GM21381 (cell line): ENCODE data around the gene OR2T34.
"Not testable (repeated sequence)": the region's sequence is repeated elsewhere in the genome, so short reads cannot be mapped to it uniquely, and the experiment has no call there.

Experiments used
- ATAC-seq: cut with Tn5 transposase; IDR thresholded peaks from one replicate; pipeline ENCODE4 v1.9.1; 2021; ENCODE audit warnings: mild to moderate bottlenecking, moderate library complexity; ENCODE audit not compliant: unreplicated experiment

The OR2T34 gene, protein sequence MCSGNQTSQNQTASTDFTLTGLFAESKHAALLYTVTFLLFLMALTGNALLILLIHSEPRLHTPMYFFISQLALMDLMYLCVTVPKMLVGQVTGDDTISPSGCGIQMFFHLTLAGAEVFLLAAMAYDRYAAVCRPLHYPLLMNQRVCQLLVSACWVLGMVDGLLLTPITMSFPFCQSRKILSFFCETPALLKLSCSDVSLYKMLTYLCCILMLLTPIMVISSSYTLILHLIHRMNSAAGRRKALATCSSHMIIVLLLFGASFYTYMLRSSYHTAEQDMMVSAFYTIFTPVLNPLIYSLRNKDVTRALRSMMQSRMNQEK

DNA sequence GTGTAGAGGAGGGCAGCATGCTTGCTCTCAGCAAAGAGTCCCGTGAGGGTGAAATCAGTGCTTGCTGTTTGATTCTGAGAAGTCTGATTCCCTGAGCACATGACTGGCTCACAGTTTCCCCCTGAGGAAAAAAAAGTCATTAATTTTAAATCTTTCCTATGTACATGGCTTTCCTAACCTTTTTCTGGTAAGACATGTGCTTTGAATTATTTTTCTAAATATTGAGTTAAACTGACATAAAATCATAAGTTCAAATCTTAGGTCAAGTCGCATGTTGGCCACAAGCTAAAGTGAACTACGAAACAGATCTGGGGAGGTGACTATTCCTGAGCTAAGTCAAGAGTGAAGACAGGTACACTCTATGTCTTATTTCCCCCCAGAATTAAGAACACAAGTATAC is at the start of gene OR2T34:
TSS of gene OR2T34 (minus strand) at position 101 of the 400 bp plus-strand sequence. CDS start at position 101, 0 bp downstream.
- ATAC-seq: not testable (repeated sequence)

DNA sequence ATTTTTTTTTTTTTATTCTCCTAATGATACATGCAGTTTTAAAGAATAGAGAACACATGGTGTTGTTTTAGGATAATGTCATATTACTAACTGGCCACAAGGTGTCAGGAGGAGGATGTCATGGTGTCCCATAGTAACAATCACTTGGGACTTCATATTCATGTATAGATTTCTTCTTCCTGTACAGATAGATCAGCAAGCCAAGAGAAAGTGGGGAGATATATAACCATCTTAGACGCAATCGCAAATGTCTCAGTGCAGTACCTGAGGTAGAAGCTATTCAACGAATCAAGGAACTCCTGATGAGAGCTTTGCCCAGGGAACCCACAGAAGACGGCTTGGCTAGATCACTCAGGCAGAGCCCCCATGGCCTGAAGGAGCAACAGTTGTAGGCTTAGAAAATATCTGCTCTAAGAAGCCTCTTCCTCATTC is 48.0 kb upstream of the OR2T34 start:
- ATAC-seq: peak; percentile 89

DNA sequence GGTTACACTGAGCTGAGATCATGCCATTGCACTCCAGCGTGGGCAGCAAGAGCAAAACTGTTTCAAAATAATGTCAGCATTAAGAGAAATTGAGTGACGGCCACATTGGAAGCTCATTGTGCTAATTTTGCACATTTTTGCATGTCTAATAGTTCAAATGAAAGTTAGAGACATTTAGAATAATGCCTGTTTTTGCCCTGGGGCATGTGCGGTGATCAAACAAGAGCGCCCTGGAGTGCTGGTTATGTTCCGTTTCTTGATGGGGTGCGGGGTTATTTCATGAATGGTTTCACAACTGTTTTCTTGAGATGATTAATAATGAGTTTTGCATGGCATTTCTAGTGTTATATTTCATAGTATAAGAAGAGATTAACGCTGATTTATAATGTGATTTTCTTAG is 47.2 kb upstream of the OR2T34 start:
- ATAC-seq: no peak

GRCh38 chr1:248618878-248619277 is 44.3 kb upstream of the OR2T34 start:
- no peak for ATAC-seq

DNA sequence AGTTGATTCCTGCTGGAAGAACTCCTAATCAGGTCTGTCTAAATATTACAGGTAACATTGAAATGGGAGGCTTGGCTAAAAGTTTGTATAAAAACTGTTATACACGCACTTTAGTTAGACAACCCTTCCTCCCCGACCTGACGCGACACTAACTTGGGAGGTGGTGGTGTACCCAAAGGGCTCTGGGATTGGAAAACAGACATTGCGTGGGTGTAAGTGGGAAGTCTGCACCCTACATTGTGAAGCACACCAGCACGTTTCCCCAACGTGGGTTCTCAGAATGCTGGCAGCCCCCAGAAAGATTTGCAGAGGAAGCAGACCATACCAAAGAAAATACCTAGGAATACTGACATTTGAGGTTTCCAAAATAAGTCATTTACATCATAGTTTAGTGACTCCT is 43.6 kb upstream of the OR2T34 start:
- no peak for ATAC-seq

DNA sequence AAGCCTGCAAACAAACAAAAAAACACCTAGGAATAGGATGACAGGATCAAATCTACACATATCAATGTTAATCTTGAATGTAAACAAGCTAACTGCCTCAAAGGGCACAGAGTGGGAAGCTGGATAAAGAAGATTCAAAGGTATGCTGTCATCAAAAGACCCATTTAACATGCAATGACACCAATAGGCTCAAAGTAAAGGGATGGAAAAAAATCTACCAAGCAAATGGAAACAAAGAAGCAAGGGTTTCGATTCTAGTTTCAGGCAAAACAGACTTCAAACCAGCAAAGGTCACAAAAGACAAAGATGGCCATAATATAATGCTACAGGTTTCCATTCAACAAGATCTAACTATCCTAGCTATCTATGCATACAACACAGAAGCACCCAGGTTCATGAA is 39.2 kb upstream of the OR2T34 start:
- no peak for ATAC-seq

- ATAC-seq: no peak
Measured at GRCh38 chr1:248611883-248612414, 37.4 kb upstream of the OR2T34 start.

- ATAC-seq: no peak
Measured at GRCh38 chr1:248610301-248610700, 35.7 kb upstream of the OR2T34 start.

DNA sequence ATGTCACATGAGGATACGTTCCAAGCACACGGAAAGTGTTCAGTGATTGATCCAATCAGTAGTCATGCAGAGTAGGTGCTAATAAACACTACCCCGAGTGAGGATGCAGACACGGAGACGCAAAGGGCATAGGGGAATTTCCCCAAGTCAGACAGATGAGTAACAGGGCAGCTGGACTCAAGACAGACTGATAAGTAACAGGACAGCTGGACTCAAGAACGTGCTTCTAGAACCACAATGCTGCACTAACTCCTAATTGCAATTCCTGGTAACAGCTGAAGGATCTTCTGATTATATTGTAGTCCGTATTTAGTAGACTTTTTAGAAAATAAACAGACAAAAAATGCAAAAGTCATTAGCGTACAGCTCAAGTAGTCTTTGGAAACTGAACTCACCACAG is 24.8 kb upstream of the OR2T34 start:
- ATAC-seq: no peak

- ATAC-seq: no peak
Measured at GRCh38 chr1:248597589-248597988, 23.0 kb upstream of the OR2T34 start, which contains the start of gene OR2T10. Gene OR2T10, minus strand, starts transcription at chr1:248597700. Its CDS starts 3,932 bp downstream, at chr1:248593768.

DNA sequence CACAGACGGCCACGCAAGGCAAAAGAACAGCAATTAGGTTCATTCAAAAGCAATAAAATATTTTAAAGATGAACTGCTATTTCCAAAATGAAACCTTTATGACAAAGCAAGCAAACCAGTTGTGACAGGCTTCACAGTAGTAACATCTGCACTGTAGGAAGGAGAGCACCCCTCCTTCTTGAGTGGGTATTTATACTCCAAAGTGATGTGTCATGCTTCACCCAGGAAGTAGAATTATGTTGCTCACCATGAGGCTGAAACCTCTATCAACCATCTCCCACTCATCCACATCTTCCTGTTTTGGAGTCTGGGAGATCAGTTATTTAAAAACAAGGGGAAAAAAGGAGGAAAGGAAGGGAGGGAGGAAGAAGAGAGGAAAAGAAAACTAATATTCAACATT is 22.1 kb upstream of the OR2T34 start:
- ATAC-seq: no peak

DNA sequence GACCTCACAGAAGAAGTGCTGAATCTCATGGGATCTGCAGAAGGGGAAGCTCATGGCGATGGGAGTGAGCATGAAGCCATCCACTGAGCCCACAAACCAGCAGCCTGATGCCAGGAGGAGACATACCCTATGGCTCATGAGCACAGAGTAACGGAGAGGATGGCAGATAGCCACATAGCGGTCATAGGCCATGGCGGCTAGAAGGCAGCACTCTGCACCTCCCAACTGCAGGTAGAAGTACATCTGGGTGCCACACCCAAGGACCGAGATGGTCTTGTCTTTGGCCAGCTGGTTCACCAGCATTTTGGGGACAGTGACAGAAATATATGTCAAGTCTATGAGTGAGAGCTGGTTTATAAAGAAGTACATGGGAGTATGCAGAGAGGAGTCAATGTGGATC is 18.7 kb upstream of the OR2T34 start:
- ATAC-seq: no peak

DNA sequence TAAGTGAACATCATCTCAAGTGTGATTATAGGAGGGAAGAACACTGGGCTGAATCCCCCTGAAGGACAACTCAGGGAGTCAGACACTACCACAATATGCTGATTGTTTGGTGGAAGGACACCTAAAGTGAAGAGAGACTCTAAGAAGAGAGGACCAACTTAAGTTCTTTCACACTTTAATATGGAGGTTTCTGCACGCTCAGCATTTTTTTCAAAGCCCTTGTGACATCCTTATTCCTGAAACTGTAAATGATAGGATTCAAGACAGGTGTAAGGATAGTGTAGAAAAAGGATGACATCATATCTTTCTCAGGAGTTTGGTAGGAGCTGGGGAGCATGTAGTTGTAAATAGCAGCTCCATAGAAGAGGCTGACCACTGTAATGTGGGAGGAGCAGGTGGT is 18.1 kb upstream of the OR2T34 start:
- ATAC-seq: no peak

DNA sequence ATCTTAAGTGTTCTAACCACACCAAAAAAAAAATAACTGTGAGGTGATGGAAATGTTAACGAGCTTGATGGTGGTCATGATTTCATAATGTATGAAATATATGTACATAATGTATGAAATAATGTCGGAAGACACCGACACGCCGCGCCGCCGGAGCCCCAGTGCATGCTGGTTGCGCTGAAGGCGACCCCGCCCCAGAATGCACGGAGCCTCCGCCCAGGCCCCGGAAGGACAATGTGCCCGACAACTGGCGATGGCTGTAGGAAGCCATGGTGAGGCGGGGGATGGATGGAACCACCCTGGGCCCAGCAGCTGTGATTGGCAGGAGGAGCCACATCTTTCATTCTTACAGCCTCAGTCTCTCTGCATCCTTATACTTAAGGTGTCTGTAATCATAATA is 15.5 kb upstream of the OR2T34 start:
- ATAC-seq: no peak

DNA sequence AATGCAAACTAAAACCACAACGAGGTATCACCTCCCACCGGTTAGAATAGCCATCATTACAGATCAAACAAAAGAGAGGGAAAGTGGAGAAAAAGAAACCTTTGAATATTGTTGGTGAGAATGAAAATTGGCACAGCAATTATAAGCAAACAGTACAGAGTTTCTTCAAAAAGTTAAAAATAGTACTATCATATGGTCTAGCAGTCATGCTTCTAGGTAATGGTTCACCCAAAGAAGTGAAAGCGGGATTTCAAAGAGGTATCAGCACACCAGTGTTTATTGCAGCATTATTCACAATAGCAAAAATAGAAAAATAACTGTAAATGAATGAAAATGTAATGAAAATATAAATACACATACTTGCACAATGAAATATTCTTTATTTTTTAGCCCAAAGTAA is 14.8 kb upstream of the OR2T34 start:
- ATAC-seq: no peak

- no peak for ATAC-seq
Measured at GRCh38 chr1:248585266-248585665, 10.7 kb upstream of the OR2T34 start.

GRCh38 chr1:248576260-248576980 is 1.9 kb upstream of the OR2T34 start:
- no peak for ATAC-seq

DNA sequence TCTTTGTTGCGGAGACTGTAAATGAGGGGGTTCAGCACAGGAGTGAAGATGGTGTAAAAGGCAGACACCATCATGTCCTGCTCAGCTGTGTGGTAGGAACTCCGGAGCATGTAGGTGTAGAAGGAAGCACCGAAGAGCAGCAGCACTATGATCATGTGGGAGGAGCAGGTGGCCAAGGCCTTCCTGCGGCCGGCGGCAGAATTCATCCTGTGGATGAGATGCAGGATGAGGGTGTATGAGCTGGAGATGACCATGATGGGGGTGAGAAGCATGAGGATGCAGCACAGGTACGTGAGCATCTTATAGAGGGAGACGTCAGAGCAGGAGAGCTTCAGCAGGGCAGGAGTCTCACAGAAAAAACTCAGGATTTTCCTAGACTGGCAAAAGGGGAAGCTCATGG is 701 bp downstream of the OR2T34 start:
- ATAC-seq: not testable (repeated sequence)

- ATAC-seq: peak; percentile 89
Measured at GRCh38 chr1:248572049-248572448, 2.5 kb downstream of the OR2T34 start.

- not testable (repeated sequence) for ATAC-seq
Measured at GRCh38 chr1:248570811-248571210, 3.7 kb downstream of the OR2T34 start.

- not testable (repeated sequence) for ATAC-seq
Measured at GRCh38 chr1:248569049-248569448, 5.5 kb downstream of the OR2T34 start.
